GM10266 (cell line): ENCODE results near the gene MACF1.
"Not testable (repeated sequence)": the region's sequence is repeated elsewhere in the genome, so short reads cannot be mapped to it uniquely, and the experiment has no call there.

Experiments used
- DNase-seq: peaks from one replicate; pipeline ENCODE4 v3.0.0; 2012; ENCODE audit errors: extremely low spot score
- CTCF ChIP-seq: IDR thresholded peaks from 2 replicates; pipeline ENCODE4 v1.5.1; 2012; ENCODE audit warnings: mild to moderate bottlenecking, low read depth; ENCODE audit not compliant: control insufficient read depth, insufficient read depth; ENCODE audit errors: missing control alignments

MACF1 gene

GRCh38 chr1:39435597-39435996 lies 231.1 kb downstream of the MACF1 start:
- TF ChIP-seq CTCF, result no peak
- no peak for DNase-seq

- TF ChIP-seq CTCF, result no peak
- no peak for DNase-seq
Measured at GRCh38 chr1:39436842-39437241, 232.3 kb downstream of the MACF1 start.

- TF ChIP-seq CTCF, result no peak
- DNase-seq, result no peak
Measured at GRCh38 chr1:39438042-39438441, 233.5 kb downstream of the MACF1 start.

- no peak for DNase-seq
- TF ChIP-seq CTCF, result no peak
Measured at GRCh38 chr1:39440856-39441255, 236.4 kb downstream of the MACF1 start.

- DNase-seq, result no peak
- no peak for TF ChIP-seq CTCF
Measured at GRCh38 chr1:39441797-39442196, 237.3 kb downstream of the MACF1 start.

GRCh38 chr1:39445573-39445972 lies 241.1 kb downstream of the MACF1 start:
- DNase-seq, result no peak
- no peak for TF ChIP-seq CTCF

- TF ChIP-seq CTCF, result no peak
Measured at GRCh38 chr1:39446986-39447567, 242.6 kb downstream of the MACF1 start.

GRCh38 chr1:39450041-39450440 lies 245.5 kb downstream of the MACF1 start:
- DNase-seq, result not testable (repeated sequence)

More at GRCh38 chr1:39446986-39447567, 242.6 kb downstream of the MACF1 start:
- no peak for DNase-seq
